Mucosa of descending colon (tissue), 3 donors: ENCODE data around the gene BACE1-AS. TPM values are rescaled to one million over a fixed set of nuclear protein-coding genes. Genes with fewer than 3 reads are reported as not detected.
A peak's percentile ranks its signal among the peaks of the same experiment; 100 is the strongest.

Experiments used
- ATAC-seq: fragments of 200-7000 bp; cut with Tn5 transposase; one replicate; pipeline ENCODE4 v1.9.1; 2020; ENCODE audit warnings: mild to moderate bottlenecking, moderate library complexity
- DNase-seq, 3 donors: peaks; one replicate each; pipeline ENCODE4 v3.0.0-alpha.2; 2020
- H3K36me3 ChIP-seq: fragments of 200-600 bp; one replicate; pipeline ENCODE4 v1.8.0; 2021; ENCODE audit warnings: low read depth, mild to moderate bottlenecking
- H3K4me1 ChIP-seq: fragments of 200-600 bp; one replicate; pipeline ENCODE4 v1.8.0; 2021; ENCODE audit warnings: low read depth, mild to moderate bottlenecking
- H3K4me3 ChIP-seq: fragments of 200-600 bp; one replicate; pipeline ENCODE4 v1.8.0; 2021; ENCODE audit warnings: mild to moderate bottlenecking
- H3K9me3 ChIP-seq: fragments of 200-600 bp; one replicate; pipeline ENCODE4 v1.8.0; 2021; ENCODE audit warnings: mild to moderate bottlenecking
- CTCF ChIP-seq: fragments of 200-600 bp; IDR thresholded peaks from one replicate; pipeline ENCODE4 v1.8.0; 2022; ENCODE audit warnings: antibody characterized with exemption, mild to moderate bottlenecking
- intact Hi-C, 2 donors: fragments of 100-400 bp; cut with DNase I in 1 of 2; cut with micrococcal nuclease in 1 of 2; formaldehyde crosslinking; loops; one replicate each; pipeline versions ENCODE4 v1.11.0 to v1.11.1; 2022; cut with DNase I, micrococcal nuclease
- total RNA-seq, 3 donors: library from RNA; stranded (reverse); fragmentation: NEBNext Ultra II Directional in 2 of 3; extraction: Animal tissue kit (Norgen Biotek cat#: 25700) in 2 of 3; gene quantifications; one replicate each; pipeline versions ENCODE4 v1.2.1 to v1.2.4, GENCODE V29; 2021 to 2023
- donor health status: DM: no; HTN: no; CAD: no; lungs with moderate emphysema.
- donor health status: DM: no; HTN: no; CAD: no.
- donor health status: DM: no; HTN: yes; CAD: no.

The BACE1-AS gene
- total RNA-seq, 3 donors from 2014 or later = 6.9 to 11.3 (median 7.4) TPM

GRCh38 chr11:117273550-117274289, 17.4 kb upstream of the BACE1-AS start:
- DNase-seq (no peak), ATAC-seq (no peak)
- no peaks in the 10 kb centered on the region for H3K4me1 ChIP-seq
- intact Hi-C loops = no loop called here
- TF ChIP-seq CTCF = no peak
- H3K4me3 ChIP-seq = no peak overlapping the region
- H3K36me3 ChIP-seq = no peaks in the 10 kb centered on the region
- peaks cover 5% of the 10 kb centered on the region for H3K9me3 ChIP-seq

- H3K9me3 ChIP-seq = peaks cover 4% of the 10 kb centered on the region
- H3K4me3 ChIP-seq = no peak overlapping the region
- ATAC-seq = no peak
- H3K36me3 ChIP-seq = no peaks in the 10 kb centered on the region
- intact Hi-C loops = no loop called here
- no peak for TF ChIP-seq CTCF
- DNase-seq = no peak
- no peaks in the 10 kb centered on the region for H3K4me1 ChIP-seq
Measured at GRCh38 chr11:117278347-117278746, 12.8 kb upstream of the BACE1-AS start.

GRCh38 chr11:117279711-117280376, 11.3 kb upstream of the BACE1-AS start:
- ATAC-seq = peak; percentile 36
- intact Hi-C loops = no loop called here
- no peaks in the 10 kb centered on the region for H3K36me3 ChIP-seq

DNA sequence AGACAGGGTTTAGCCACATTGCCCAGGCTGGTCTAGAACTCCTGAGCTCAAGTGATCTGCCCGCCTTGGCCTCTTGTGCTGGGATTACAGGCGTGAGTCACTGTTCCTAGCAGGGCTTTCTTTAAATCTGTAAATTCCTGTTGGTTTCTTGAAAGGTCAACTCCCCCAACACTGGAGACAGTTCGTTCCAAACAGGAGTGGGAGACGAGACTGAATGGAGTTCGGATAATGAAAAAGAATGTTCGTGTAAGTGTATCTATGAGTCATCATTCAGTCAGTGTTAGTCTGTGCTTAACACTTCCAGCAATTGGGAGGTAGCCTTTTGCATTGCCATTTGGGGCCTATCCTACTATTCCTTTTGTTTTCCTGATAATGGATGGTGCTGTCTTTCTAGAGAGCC, 10.0 kb upstream of the BACE1-AS start:
- ATAC-seq (peak; percentile 26), DNase-seq (no peak)
- intact Hi-C loops = no loop called here
- H3K9me3 ChIP-seq = no peaks in the 10 kb centered on the region
- H3K36me3 ChIP-seq = no peaks in the 10 kb centered on the region
- H3K4me3 ChIP-seq = no peak overlapping the region
- H3K4me1 ChIP-seq = no peaks in the 10 kb centered on the region
- TF ChIP-seq CTCF = no peak

More at GRCh38 chr11:117279711-117280376, 11.3 kb upstream of the BACE1-AS start:
- Histone ChIP-seq H3K4me3 (no peak overlapping the region), H3K9me3 (no peaks in the 10 kb centered on the region), H3K4me1 (no peaks in the 10 kb centered on the region)
- no peak for DNase-seq
- TF ChIP-seq CTCF = no peak

DNA sequence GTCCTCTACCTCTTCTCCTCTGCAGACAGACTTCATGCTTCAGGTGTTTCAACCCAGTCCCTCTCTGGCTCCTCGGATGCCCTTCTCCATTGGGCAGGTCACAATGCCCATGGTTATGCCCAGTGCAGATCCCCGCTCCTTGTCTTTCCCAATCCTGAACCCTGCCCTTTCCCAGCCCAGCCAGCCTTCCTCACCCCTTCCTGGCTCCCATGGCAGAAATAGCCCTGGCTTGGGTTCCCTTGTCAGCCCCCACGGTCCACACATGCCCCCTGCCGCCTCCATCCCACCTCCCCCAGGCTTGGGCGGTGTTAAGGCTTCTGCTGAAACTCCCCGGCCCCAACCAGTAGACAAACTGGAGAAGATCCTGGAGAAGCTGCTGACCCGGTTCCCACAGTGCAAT, 9.3 kb upstream of the BACE1-AS start:
- Histone ChIP-seq H3K4me1 (no peaks in the 10 kb centered on the region), H3K36me3 (no peaks in the 10 kb centered on the region), H3K4me3 (no peak overlapping the region), H3K9me3 (no peaks in the 10 kb centered on the region)
- no peak for ATAC-seq
- TF ChIP-seq CTCF = no peak
- DNase-seq = no peak
- intact Hi-C loops = no loop called here
